ENCODE results near the gene DNAJC28.

DNA sequence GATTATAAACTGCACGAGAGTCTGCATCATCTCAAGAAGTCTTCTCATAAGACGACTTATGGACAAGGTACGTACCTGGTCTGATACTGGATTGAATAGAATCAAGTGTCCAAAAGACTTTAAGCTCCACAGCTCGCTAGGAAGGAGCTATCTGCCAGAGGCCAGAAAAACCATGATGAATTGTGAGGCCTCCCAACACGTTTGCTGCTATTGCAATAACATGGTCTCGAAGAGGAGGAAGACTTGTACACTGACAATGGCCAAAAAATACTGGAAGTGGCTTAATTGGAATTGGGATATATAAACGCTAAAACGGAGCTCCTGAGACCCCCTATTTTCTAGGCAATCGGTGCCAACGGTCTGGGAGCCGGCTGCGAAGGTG lies 534 bp downstream of the DNAJC28 start:
- TF ChIP-seq, protein P1, sequence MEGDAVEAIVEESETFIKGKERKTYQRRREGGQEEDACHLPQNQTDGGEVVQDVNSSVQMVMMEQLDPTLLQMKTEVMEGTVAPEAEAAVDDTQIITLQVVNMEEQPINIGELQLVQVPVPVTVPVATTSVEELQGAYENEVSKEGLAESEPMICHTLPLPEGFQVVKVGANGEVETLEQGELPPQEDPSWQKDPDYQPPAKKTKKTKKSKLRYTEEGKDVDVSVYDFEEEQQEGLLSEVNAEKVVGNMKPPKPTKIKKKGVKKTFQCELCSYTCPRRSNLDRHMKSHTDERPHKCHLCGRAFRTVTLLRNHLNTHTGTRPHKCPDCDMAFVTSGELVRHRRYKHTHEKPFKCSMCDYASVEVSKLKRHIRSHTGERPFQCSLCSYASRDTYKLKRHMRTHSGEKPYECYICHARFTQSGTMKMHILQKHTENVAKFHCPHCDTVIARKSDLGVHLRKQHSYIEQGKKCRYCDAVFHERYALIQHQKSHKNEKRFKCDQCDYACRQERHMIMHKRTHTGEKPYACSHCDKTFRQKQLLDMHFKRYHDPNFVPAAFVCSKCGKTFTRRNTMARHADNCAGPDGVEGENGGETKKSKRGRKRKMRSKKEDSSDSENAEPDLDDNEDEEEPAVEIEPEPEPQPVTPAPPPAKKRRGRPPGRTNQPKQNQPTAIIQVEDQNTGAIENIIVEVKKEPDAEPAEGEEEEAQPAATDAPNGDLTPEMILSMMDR (IDR thresholded peaks at IDR 0.05) = no peak
- TF ChIP-seq ETV6 (CRISPR knock-in tag; IDR thresholded peaks at IDR 0.05) = no peak
- TF ChIP-seq, protein P2, sequence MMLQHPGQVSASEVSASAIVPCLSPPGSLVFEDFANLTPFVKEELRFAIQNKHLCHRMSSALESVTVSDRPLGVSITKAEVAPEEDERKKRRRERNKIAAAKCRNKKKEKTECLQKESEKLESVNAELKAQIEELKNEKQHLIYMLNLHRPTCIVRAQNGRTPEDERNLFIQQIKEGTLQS (CRISPR knock-in tag; conservative IDR thresholded peaks at IDR 0.05) = no peak
- no peak for TF ChIP-seq NR3C1 (CRISPR knock-in tag; conservative IDR thresholded peaks at IDR 0.05; ENCODE audit: low read depth)

Data from WTC11 (cell line).